DOHH2 (cell line): ENCODE data around the gene LRRC70.
"Not testable (repeated sequence)": the region's sequence is repeated elsewhere in the genome, so short reads cannot be mapped to it uniquely, and the experiment has no call there.

ENCODE experiments used
- EZH2phosphoT487 ChIP-seq: fragments of 200-600 bp; sonication (generic); IDR thresholded peaks from 2 replicates; pipeline ENCODE4 v1.6.1; 2017; ENCODE audit warnings: borderline replicate concordance, mild to moderate bottlenecking, antibody characterized with exemption, low read length, moderate library complexity, mixed read lengths
- TF ChIP-seq, protein P1 (sequence below): fragments of 200-600 bp; sonication (generic); IDR thresholded peaks from one replicate; pipeline ENCODE4 v1.5.1; 2014; ENCODE audit warnings: antibody characterized with exemption, mild to moderate bottlenecking, low read depth, low read length; ENCODE audit not compliant: poor library complexity, severe bottlenecking

DNA sequence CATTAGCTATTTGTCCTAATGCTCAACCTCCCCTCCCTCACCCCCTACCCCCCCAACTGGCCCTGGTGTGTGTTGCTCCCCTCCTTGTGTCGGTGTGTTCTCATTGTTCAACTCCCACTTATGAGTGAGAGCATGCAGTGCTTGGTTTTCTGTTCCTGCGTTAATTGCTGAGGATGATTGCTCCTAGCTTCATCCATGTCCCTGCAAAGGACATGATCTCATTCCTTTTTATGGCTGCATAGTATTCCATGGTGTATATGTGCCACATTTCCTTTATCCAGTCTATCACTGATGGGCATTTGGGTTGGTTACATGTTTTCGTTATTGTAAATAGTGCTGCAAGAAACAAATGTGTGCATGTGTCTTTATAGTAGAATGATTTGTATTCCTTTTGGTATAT lies 12.9 kb upstream of the LRRC70 start:
- TF ChIP-seq EZH2phosphoT487: not testable (repeated sequence)
- TF ChIP-seq, protein P1, sequence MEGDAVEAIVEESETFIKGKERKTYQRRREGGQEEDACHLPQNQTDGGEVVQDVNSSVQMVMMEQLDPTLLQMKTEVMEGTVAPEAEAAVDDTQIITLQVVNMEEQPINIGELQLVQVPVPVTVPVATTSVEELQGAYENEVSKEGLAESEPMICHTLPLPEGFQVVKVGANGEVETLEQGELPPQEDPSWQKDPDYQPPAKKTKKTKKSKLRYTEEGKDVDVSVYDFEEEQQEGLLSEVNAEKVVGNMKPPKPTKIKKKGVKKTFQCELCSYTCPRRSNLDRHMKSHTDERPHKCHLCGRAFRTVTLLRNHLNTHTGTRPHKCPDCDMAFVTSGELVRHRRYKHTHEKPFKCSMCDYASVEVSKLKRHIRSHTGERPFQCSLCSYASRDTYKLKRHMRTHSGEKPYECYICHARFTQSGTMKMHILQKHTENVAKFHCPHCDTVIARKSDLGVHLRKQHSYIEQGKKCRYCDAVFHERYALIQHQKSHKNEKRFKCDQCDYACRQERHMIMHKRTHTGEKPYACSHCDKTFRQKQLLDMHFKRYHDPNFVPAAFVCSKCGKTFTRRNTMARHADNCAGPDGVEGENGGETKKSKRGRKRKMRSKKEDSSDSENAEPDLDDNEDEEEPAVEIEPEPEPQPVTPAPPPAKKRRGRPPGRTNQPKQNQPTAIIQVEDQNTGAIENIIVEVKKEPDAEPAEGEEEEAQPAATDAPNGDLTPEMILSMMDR: not testable (repeated sequence)
